ENCODE data around the gene PARD3. TPM values are rescaled to one million over a fixed set of nuclear protein-coding genes. Genes with fewer than 3 reads are reported as not detected.

Gene PARD3
- total RNA-seq, 3 donors from 2014 or later (not counting 1 experiment from before 2014, with no cell fraction given), result 0.14 to 0.49 (median 0.38) TPM

GRCh38 chr10:34113504-34114225 is 701.4 kb downstream of the PARD3 start:
- Histone ChIP-seq H3K9me3 (ENCODE audit: control insufficient read depth, insufficient read depth, low read length) (no peaks in the 10 kb centered on the region), H3K27me3 (ENCODE audit: control insufficient read depth, insufficient read depth, low read length) (no peaks in the 10 kb centered on the region), H3K4me3 (ENCODE audit: low read length) (no peak overlapping the region), H3K4me1 (ENCODE audit: control insufficient read depth, insufficient read depth, low read length) (no peaks in the 10 kb centered on the region), H3K36me3 (ENCODE audit: control insufficient read depth, insufficient read depth, low read length) (no peaks in the 10 kb centered on the region), H3K27ac (ENCODE audit: low read length) (no peak overlapping the region)
- Mint-ChIP-seq H3K27ac (no peak overlapping the region), H3K27me3 (ENCODE audit: low read depth in 2 of 2) (peaks cover 0 to 6% of the 10 kb centered on the region in 2 donors), H3K9me3 (no peaks in the 10 kb centered on the region), H3K4me1 (no peaks in the 10 kb centered on the region), H3K36me3 (no peaks in the 10 kb centered on the region), H3K4me3 (no peak overlapping the region)
- WGBS (ENCODE audit: insufficient coverage), result 75% methylated on average over 5 of the region's 6 CpGs
- TF ChIP-seq CTCF (IDR thresholded peaks at IDR 0.05), result no peak
- ATAC-seq (no peak), DNase-seq (no peak)
- intact Hi-C loops (cut with micrococcal nuclease), result no loop called here

- Histone ChIP-seq H3K9me3 (ENCODE audit: control insufficient read depth, insufficient read depth, low read length) (no peaks in the 10 kb centered on the region), H3K27ac (ENCODE audit: low read length) (no peak overlapping the region), H3K4me1 (ENCODE audit: control insufficient read depth, insufficient read depth, low read length) (no peaks in the 10 kb centered on the region), H3K4me3 (ENCODE audit: low read length) (no peak overlapping the region), H3K27me3 (ENCODE audit: control insufficient read depth, insufficient read depth, low read length) (no peaks in the 10 kb centered on the region), H3K36me3 (ENCODE audit: control insufficient read depth, insufficient read depth, low read length) (no peaks in the 10 kb centered on the region)
- H3K9me3 Mint-ChIP-seq, result no peaks in the 10 kb centered on the region
- no peak for DNase-seq
- H3K36me3 Mint-ChIP-seq, result no peaks in the 10 kb centered on the region
- H3K27me3 Mint-ChIP-seq (ENCODE audit: low read depth in 2 of 2), result peaks cover 0 to 6% of the 10 kb centered on the region in 2 donors
- WGBS (ENCODE audit: insufficient coverage), result 96% methylated on average over 6 of the region's 6 CpGs
- ATAC-seq, result no peak
- no peak overlapping the region for H3K4me3 Mint-ChIP-seq
- TF ChIP-seq CTCF (IDR thresholded peaks at IDR 0.05), result no peak
- no peaks in the 10 kb centered on the region for H3K4me1 Mint-ChIP-seq
- intact Hi-C loops (cut with micrococcal nuclease), result no loop called here
- no peak overlapping the region for H3K27ac Mint-ChIP-seq
Observed at GRCh38 chr10:34112171-34112782, 702.8 kb downstream of the PARD3 start.

GRCh38 chr10:34111179-34111578 is 703.9 kb downstream of the PARD3 start:
- no peak for ATAC-seq
- Mint-ChIP-seq H3K4me1 (no peaks in the 10 kb centered on the region), H3K27me3 (ENCODE audit: low read depth in 2 of 2) (peaks cover 0 to under 1% of the 10 kb centered on the region in 2 donors), H3K4me3 (no peak overlapping the region), H3K36me3 (no peaks in the 10 kb centered on the region), H3K9me3 (no peaks in the 10 kb centered on the region), H3K27ac (no peak overlapping the region)
- Histone ChIP-seq H3K9me3 (ENCODE audit: control insufficient read depth, insufficient read depth, low read length) (no peaks in the 10 kb centered on the region), H3K4me1 (ENCODE audit: control insufficient read depth, insufficient read depth, low read length) (no peaks in the 10 kb centered on the region), H3K27ac (ENCODE audit: low read length) (no peak overlapping the region), H3K27me3 (ENCODE audit: control insufficient read depth, insufficient read depth, low read length) (no peaks in the 10 kb centered on the region), H3K36me3 (ENCODE audit: control insufficient read depth, insufficient read depth, low read length) (no peaks in the 10 kb centered on the region), H3K4me3 (ENCODE audit: low read length) (no peak overlapping the region)
- intact Hi-C loops (cut with micrococcal nuclease), result no loop called here
- 88% methylated on average over 10 of the region's 10 CpGs for WGBS (ENCODE audit: insufficient coverage)
- TF ChIP-seq CTCF (IDR thresholded peaks at IDR 0.05), result no peak
- no peak for DNase-seq
